IMR-90 (cell line): ENCODE results near the gene ADARB2.

Experiments
- BHLHE40 ChIP-seq: fragments of 150-350 bp; IDR thresholded peaks from 2 replicates; pipeline ENCODE4 v1.6.1; 2016; ENCODE audit warnings: mild to moderate bottlenecking, low read depth, low read length
- CHD1 ChIP-seq: IDR thresholded peaks from 2 replicates; pipeline ENCODE4 v1.6.1; 2012; ENCODE audit warnings: low read depth, low read length, improper control_type of control experiment
- ELK1 ChIP-seq: fragments of 150-350 bp; IDR thresholded peaks from 2 replicates; pipeline ENCODE4 v1.6.1; 2016; ENCODE audit warnings: low read depth, mild to moderate bottlenecking, low read length, moderate library complexity, borderline replicate concordance
- FOS ChIP-seq: fragments of 150-350 bp; IDR thresholded peaks from 2 replicates; pipeline ENCODE4 v1.6.1; 2016; ENCODE audit warnings: low read depth, low read length
- MAFK ChIP-seq: IDR thresholded peaks from 2 replicates; pipeline ENCODE4 v1.6.1; 2012; ENCODE audit warnings: low read depth, low read length, improper control_type of control experiment
- MXI1 ChIP-seq: IDR thresholded peaks from 2 replicates; pipeline ENCODE4 v1.6.1; 2012; ENCODE audit warnings: low read depth, mild to moderate bottlenecking, low read length, moderate library complexity, borderline replicate concordance
- NFE2L2 ChIP-seq: fragments of 150-350 bp; IDR thresholded peaks from 2 replicates; pipeline ENCODE4 v1.6.1; 2016; ENCODE audit warnings: low read depth, mild to moderate bottlenecking, low read length
- POLR2A ChIP-seq: IDR thresholded peaks from 2 replicates; pipeline ENCODE4 v1.6.1; 2012; ENCODE audit warnings: mild to moderate bottlenecking, low read depth, low read length
- RAD21 ChIP-seq: IDR thresholded peaks from 2 replicates; pipeline ENCODE4 v1.6.1; 2012; ENCODE audit warnings: low read length, improper control_type of control experiment
- RFX5 ChIP-seq: IDR thresholded peaks from 2 replicates; pipeline ENCODE4 v1.8.0; 2012; ENCODE audit warnings: low read depth, mild to moderate bottlenecking, low read length, moderate library complexity
- SMC3 ChIP-seq: fragments of 150-350 bp; IDR thresholded peaks from 2 replicates; pipeline ENCODE4 v1.6.1; 2016; ENCODE audit warnings: low read depth, mild to moderate bottlenecking, antibody characterized with exemption, low read length, moderate library complexity
- TF ChIP-seq, protein P1 (sequence below): conservative IDR thresholded peaks from 2 replicates; pipeline ENCODE4 v1.5.1; 2012; ENCODE audit warnings: mild to moderate bottlenecking, low read depth, low read length, improper control_type of control experiment
- TF ChIP-seq, protein P2 (sequence below): fragments of 150-350 bp; IDR thresholded peaks from 2 replicates; pipeline ENCODE4 v1.6.1; 2017; ENCODE audit warnings: mild to moderate bottlenecking, antibody characterized with exemption, low read length, low read depth

DNA sequence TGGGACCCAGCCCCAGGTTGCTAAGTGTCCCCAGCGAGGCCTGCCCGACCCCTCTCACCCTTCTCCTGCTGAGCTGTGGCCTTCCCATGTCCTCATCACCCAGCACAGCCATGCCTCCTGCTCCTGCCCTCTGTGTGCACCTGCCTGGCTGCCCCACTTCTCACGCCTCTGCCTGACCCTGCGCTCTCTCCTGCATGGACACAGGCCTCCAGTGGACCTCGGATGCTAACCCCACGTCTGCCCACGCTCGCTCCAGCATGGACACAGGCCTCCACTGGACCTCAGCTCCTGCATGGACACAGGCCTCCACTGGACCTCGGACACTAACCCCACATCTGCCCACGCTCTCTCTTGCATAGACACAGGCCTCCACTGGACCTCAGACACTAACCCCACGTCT, 111.6 kb downstream of the ADARB2 start:
- no peak for TF ChIP-seq RAD21
- TF ChIP-seq, protein P1, sequence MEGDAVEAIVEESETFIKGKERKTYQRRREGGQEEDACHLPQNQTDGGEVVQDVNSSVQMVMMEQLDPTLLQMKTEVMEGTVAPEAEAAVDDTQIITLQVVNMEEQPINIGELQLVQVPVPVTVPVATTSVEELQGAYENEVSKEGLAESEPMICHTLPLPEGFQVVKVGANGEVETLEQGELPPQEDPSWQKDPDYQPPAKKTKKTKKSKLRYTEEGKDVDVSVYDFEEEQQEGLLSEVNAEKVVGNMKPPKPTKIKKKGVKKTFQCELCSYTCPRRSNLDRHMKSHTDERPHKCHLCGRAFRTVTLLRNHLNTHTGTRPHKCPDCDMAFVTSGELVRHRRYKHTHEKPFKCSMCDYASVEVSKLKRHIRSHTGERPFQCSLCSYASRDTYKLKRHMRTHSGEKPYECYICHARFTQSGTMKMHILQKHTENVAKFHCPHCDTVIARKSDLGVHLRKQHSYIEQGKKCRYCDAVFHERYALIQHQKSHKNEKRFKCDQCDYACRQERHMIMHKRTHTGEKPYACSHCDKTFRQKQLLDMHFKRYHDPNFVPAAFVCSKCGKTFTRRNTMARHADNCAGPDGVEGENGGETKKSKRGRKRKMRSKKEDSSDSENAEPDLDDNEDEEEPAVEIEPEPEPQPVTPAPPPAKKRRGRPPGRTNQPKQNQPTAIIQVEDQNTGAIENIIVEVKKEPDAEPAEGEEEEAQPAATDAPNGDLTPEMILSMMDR: no peak
- TF ChIP-seq POLR2A: no peak
- TF ChIP-seq, protein P2, sequence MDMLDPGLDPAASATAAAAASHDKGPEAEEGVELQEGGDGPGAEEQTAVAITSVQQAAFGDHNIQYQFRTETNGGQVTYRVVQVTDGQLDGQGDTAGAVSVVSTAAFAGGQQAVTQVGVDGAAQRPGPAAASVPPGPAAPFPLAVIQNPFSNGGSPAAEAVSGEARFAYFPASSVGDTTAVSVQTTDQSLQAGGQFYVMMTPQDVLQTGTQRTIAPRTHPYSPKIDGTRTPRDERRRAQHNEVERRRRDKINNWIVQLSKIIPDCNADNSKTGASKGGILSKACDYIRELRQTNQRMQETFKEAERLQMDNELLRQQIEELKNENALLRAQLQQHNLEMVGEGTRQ: no peak
- TF ChIP-seq ELK1: no peak
- TF ChIP-seq BHLHE40: no peak
- no peak for TF ChIP-seq CHD1
- no peak for TF ChIP-seq MAFK
- TF ChIP-seq SMC3: no peak
- no peak for TF ChIP-seq MXI1
- TF ChIP-seq NFE2L2: no peak
- no peak for TF ChIP-seq FOS
- TF ChIP-seq RFX5: no peak
